GM18873 (cell line): ENCODE data around the gene BUD13.

Source experiments
- ATAC-seq: cut with Tn5 transposase; IDR thresholded peaks from one replicate; pipeline ENCODE4 v1.9.1; 2021; ENCODE audit warnings: mild to moderate bottlenecking, moderate library complexity, moderate number of reproducible peaks; ENCODE audit not compliant: unreplicated experiment, low FRiP score

The BUD13 gene

DNA sequence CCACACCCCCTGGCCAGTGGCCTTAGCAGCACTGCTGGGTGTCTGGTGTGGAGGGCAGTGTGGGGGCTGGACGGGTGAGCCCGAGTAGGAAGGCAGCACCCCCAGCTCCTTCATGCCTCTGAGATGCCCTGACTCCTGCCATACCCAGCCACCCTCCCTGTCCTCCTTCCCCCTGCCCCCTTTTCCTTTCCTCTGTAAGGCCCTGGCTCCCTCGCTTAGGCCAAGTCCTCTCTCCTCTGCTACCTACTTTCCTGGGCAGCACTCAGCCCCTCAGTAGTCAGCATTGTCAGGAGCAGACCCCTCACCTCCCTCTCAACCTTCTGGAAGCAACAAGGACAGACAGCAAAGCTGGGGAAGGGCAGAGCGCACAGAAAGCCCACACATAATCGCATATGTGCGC, 48.0 kb downstream of the BUD13 start:
- no peak for ATAC-seq

DNA sequence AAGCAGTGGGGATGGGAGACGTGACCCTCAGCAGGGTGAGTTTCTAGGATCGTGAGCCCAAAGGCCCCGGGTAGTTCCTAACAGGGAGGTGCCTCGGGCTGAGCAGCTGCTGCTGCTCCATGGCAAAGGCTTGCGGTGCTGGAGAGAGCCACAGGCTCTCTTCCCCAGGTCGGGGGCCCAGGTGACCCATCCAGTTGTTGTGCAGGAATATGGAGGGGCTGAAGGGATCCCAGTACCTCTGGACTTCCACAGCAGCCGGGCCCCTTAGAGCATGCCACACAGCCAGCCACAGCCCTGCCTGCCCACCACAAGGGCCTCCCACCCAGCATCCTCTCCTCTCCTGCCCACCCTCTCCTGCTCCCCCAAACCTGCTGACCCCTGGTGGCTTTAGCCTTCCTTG, 49.3 kb downstream of the BUD13 start:
- ATAC-seq: no peak

DNA sequence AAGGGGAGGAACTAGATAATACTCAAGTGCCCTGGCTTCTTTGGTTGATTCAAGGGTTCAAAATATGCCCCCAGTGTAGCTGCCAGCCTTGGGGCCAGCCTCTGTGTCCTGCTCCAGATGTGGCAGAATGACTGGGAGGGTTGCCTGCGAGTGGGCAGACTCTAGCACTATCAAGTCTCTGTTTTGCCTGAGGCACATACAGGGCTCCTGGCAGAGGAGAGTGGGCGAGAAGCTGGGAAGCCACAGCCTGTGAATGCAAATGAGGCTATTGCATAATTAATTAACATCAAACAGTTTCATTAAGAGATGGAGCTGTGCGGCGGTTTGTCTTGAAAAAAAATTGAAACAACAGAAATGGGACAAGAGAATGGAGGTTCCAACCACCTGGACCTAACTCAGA, 50.8 kb downstream of the BUD13 start:
- no peak for ATAC-seq

DNA sequence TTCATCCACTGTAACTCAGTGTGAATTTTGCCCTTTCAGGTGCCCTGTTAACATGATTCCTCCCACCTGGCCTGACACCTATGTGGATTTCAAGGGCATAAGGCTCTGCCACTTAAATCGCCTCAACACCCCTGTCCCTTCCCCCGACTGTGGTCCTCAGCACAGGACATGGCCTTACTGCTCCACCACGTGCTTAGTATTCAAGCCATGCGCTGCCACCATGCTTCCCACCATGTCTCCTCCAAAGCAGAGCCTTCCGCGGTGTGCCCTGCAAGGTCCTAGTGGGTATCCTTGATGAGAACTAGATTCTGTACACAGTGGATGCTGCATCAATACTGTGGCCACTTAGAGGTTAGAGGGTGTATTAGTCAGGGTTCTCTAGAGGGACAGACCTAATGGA, 51.9 kb downstream of the BUD13 start:
- no peak for ATAC-seq

DNA sequence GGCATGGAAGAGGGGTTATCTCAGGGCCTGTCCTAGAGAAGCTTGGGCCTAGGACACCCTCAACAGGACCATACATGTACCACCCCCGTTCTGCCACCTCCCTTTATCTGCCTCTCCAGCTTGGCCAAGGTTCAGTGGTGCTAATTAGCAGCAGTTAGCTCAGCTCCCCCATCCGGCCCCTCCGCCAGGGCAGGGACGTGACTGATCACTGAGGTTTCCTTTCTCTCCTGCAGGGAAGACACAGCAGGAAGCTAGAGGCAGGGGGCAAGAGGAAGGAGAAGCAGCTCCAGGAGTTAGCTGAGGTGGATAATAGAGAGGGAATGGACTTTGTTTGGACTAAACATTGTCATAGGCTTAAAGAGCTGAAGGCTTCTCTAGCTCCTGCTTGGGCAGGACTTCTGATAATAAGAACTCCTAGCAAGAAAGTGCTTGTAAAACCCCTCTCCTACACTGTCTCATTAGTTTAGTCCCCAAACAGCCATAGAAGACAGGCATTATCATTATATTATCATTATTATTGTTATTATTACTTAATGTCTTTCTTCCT, 53.8 kb downstream of the BUD13 start:
- ATAC-seq: no peak

DNA sequence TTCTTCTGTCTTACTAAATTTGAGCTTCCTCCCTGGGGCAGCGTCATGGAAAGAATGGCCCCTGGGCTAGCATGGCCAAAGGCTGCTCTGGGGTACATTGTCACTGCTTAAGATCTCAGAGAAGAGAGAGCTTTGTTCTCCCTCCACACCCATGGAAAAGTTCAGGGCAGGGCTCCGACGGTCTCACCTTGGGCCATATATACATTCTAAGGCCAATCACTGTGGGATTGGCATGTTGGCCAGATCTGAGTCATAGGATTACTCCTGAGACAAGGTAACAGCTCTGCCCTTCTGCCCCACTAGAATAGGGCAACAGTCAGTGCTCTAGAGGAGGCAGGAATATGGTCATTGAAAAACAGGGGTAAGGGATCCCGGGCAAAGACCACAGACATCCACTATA, 56.2 kb downstream of the BUD13 start:
- no peak for ATAC-seq

DNA sequence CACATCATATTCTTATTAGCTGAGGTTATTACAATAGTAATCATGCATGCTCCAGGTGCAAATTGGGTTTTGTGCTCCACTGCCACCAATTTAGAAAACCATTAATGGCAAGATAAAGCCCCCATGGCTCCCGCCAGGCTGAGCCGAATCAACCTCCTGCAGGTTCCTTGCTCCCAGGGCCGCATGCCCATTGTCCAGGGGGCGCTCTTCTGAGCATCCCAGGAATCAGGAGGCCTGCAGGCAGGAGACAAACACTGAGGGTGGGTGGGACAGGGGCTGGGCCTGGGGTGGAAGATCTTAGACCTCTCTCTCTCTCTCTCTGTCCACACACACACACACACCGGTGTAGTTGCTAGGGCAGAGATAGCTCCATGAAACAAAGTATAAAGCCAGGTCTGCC, 57.4 kb downstream of the BUD13 start:
- no peak for ATAC-seq

DNA sequence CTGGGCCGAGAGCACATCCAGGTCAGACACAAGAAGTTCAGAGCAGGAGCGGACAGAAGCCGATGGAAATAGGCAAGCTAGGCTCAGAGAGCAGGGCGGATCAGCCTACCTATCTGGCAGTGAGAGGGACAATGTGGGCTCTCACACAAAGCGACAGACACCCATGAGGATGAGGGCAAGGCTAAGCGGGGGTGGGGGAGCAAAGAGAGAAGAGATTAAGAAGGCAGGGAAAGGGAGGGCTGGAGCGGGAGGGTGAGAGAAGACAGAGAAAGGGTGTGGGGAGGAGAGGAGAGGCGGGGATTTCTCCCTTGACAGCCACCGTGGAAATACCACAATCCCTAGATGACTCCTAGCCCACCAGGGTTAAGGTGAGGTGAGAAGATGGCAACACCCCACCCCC, 57.9 kb downstream of the BUD13 start:
- no peak for ATAC-seq

DNA sequence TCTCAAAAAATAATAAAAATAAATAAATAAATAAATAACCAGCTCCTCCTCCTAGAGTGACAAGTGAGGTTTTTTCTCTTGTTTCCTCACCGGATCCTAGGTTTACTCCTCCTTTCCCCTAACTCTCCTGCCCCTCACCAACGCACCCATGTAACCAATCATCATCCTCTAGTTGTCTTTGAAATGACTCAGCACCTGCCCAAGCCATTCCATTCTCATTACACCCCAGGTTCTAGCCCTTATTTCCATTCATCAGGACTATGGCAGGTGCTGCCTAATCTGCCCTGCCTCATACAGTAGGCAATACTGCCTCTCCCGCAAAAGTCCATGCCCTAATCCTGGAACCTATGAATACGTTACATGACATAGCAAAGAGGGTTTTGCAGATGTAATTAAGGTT, 60.4 kb downstream of the BUD13 start:
- no peak for ATAC-seq

DNA sequence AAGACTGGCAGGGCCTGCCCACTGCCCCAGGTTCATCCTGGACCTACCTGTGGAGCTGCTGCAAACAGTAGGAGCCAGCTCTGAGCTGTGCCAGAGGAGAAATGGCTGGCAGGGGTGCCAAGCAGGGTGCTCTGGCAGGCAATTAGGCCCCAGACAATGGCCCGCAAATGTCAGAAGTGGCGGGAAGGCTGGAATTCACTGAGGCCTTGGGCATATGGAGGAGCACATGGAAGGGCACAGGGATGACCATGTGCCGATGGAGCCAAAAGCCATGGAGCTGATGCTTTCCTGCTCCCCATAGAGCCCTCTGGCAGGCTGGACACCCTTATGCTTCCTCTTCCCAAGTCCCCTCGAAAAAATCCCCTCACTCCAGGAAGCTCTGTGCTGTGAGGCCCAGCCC, 62.0 kb downstream of the BUD13 start:
- no peak for ATAC-seq

DNA sequence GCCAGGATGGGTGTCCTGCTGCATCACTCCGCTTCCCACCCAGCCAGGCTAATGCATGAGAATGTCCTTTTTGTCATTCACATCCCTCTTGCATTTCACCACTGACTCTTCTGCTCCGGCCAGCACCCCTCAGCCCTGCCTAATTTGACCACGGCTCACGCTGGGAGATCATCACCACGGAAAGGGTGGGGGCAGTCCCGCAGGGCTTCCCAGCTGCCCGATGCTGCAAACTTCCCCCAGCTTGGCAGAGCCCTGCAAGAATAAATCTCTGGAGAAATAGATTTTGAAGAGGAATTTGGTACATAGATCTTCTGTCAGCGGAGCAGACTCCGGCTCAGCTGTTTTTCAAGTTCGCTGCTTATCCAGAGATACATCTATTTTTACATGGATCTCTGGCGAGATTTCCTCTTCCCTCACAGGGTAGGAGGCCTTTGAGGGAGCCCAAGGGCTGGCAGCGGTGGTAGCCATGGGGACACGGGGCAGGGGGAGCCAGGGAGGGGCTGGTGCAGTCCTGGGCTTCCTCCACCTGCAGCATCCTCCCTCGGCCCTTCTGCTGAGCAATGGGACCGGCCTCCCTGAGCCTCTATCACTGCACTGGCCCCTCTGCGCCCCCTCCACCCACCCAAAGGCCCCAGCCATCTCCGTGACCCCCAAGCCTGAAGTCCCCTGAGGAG, 62.6 kb downstream of the BUD13 start:
- no peak for ATAC-seq

DNA sequence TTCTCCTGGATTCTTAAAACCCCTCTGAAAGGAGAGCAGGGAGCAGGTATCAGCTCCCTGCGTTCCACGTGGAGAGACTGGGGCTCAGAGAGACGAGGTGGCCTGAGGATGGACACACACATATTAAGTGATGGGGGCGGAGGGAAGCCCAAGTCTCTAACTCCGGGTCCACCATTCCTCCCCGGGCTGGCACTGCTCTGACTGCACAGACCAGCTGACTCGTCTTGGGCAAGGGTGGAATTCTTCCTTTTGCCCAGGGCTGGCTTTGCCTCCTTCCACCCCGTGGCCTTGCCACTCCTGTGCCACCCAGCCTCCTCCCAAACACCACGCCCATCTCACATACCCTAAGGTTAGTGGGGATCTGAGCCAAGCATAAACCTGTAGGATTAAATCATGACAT, 65.0 kb downstream of the BUD13 start:
- ATAC-seq: no peak

DNA sequence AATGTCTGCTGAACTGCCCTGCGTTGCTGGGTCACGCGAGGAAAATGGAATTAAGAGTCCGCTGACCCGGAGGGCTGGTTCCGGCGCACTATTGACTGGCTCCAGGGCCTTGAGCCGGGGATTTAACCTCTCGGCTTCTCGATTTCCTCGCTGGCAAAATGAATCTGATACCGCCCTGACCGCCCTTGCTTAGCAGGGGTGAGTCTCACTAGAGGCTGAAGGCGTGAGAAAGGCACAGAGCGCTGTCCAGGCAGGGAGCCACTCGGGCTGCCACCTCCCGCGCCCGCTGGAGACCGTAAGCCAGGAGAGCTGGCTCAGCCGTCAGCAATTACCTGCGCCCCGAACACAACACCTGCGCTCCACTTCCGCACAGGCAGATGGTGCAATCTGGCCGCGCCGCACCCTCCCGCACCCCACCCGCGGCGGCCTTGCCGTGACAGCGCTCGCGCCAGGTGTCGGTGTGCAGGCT, 65.6 kb downstream of the BUD13 start:
- no peak for ATAC-seq

DNA sequence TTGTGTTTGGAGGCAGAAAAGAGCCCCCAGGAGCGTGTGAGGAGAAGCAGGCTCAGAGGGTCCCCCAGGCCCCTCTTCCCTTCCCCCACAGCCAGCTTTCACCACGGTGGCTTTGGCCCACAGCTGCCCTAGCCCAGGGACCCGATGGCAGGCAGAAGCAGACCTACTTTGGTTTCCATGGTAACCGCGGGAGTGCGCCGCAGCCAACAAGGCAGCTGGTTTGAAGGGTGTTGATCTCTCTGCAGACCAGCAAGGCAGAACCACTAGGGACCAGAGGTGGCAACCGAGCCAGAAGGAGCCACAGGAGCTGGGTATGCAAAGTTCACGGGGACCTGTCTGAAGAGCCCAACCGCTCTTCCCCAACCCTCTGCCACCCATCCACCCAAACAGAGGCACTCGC, 69.4 kb downstream of the BUD13 start:
- ATAC-seq: no peak

DNA sequence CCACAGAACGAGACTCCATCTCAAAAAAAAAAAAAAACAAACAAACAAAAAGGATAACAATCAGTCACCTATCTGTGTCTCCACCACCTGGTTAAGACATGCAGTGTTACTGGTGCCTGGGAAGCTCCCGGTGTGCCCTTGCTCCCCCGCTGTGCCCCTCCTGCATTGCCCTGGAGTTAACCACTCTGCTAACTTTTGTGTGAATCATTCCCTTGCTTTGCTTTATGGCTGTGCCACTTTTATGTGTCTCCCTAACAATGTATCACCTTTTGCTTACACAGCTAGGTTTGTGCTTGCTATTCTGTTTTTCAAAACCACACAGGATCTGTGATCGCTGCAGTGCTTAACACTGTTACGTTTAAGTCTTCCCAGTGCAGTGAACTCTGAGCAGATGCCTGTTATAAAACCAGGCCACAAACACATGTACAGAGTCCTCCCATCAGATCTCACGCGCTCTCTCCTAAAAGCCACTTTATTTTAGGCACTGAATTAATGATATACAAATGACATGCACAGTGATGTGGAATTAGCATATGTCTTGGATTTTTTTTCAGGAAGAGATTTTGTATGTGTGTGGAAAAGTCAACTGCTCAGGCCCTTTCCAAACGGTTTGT, 69.9 kb downstream of the BUD13 start:
- ATAC-seq: no peak

DNA sequence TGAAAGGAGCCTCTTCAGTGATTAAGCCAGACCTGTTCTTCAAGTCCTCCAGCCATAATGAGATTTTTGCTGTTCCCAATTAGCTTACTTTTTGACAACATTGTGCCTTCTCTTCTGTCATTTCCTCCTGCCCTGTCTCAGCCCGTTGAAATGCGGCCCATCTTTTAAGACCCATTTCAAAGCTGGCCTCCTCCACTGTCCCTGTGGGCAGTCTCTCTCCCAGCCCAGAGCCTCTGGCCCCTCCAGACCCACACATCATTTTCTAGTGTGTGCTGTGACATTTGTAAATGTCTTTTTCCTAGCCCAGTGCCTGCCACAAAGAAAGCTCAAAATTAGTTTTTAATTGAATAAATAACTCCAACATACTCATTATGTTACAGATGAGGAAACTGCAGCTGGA, 70.9 kb downstream of the BUD13 start:
- no peak for ATAC-seq

DNA sequence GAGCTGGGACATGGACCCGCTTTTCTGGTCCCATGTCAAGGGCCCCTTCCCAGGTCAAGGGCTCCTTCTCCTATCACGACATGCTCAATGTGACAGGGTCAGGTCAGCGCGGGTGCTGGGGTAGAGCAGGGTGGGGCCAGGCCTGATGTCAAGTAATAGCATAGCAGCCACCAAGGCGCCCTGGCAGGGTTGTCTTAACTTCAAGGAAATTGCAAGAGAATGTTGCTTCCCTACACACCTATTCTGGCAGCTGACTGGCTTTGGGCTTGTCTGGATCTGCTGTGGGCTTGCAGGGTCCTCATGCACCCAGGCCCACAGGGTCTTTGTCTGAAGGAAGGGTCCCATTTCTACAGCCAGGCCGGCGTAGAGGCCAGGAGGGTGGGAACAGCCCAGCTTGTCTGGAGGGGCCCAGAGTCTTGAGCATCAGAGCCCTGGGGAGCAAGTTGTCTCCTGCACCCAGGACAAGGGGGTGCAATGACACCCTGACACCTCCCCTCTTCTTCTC, 71.4 kb downstream of the BUD13 start:
- no peak for ATAC-seq

DNA sequence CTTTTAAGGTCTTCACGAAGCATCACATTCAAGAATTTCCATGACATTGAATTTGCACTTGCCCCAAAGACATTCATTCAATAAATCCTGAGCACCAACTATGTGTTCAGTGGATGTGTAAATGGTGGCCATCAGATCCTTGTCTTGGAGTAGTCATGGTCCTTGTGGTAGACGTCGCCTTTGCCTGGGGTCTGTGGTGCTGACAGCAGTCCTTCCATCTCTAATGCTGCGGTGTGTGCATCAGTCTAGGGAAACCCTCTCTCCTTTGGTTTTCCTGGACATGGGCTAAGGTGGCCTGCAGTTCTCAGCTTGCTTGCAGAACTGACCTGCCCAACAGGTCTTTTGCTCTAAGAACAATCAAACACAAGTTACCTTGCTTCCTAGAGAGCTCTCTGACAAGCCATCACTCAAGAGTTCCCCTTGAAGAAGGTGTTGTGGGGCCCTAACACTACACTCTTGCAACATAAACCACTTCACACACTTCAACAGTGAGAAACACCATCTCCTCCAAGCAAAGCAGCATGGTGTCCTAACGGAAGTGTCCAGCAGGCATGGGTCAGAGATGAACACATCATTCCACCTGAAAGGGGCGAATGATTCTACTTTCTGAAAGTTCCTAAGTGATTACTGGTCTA, 72.1 kb downstream of the BUD13 start:
- no peak for ATAC-seq
